22Rv1 (cell line): ENCODE results near the gene TJP2.

Experiments used
- H3K27ac ChIP-seq: fragments of 450-650 bp; 2 replicates; pipeline ENCODE4 v1.5.1; 2017
- ZFX ChIP-seq: fragments of 450-650 bp; IDR thresholded peaks from 2 replicates; pipeline ENCODE4 v1.6.1; 2017; ENCODE audit warnings: antibody characterized with exemption, borderline replicate concordance
- TF ChIP-seq, protein P1 (sequence below): fragments of 450-650 bp; IDR thresholded peaks from 2 replicates; pipeline ENCODE4 v1.5.1; 2017; ENCODE audit warnings: mild to moderate bottlenecking

Gene TJP2

DNA sequence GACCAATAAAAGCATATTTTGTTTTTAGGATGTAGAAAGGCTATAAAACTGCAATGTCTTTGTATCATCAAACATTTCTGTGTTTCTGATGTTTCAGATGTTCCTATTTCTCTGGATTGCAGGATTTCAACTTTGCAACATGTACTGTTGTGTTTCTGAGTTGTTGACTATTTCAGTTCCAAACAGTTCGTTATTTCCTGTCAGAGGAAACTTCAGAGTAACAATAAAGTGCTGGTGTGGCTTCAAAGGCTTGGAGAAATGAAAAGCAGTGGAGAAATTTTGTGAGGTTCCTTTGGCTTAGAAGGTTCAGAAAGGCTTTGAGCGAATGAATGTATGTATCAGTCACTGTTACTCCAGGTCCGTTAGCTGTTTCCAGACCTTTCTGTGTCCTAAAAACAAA lies 17.2 kb downstream of the TJP2 start:
- no peak for TF ChIP-seq ZFX

DNA sequence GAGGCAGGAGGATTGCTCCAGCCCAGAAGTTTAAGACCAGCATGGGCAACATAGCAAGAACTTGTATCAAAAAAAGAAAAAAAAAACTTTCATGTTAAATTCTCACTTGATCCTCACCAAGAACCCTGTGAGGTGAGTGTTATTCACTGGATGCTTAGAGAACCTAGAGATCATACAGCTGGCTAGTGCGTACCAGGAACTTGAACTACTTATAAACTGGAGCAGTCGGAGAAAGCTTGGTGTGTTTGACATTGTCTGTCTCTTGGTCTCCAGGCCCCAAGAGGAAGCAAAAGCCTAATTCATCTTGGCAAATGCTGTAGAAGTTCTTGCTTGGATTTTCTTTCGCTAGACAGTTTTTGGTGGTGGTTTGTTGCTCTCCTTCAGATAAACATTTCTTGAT lies 18.1 kb downstream of the TJP2 start:
- TF ChIP-seq, protein P1, sequence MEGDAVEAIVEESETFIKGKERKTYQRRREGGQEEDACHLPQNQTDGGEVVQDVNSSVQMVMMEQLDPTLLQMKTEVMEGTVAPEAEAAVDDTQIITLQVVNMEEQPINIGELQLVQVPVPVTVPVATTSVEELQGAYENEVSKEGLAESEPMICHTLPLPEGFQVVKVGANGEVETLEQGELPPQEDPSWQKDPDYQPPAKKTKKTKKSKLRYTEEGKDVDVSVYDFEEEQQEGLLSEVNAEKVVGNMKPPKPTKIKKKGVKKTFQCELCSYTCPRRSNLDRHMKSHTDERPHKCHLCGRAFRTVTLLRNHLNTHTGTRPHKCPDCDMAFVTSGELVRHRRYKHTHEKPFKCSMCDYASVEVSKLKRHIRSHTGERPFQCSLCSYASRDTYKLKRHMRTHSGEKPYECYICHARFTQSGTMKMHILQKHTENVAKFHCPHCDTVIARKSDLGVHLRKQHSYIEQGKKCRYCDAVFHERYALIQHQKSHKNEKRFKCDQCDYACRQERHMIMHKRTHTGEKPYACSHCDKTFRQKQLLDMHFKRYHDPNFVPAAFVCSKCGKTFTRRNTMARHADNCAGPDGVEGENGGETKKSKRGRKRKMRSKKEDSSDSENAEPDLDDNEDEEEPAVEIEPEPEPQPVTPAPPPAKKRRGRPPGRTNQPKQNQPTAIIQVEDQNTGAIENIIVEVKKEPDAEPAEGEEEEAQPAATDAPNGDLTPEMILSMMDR: no peak
- TF ChIP-seq ZFX: no peak
- no peak overlapping the region for H3K27ac ChIP-seq

More for the DNA sequence above, 17.2 kb downstream of the TJP2 start:
- H3K27ac ChIP-seq: no peak overlapping the region

GRCh38 chr9:69193685-69194032 lies 19.6 kb downstream of the TJP2 start:
- H3K27ac ChIP-seq: no peak overlapping the region
- TF ChIP-seq, protein P1: no peak
- no peak for TF ChIP-seq ZFX

DNA sequence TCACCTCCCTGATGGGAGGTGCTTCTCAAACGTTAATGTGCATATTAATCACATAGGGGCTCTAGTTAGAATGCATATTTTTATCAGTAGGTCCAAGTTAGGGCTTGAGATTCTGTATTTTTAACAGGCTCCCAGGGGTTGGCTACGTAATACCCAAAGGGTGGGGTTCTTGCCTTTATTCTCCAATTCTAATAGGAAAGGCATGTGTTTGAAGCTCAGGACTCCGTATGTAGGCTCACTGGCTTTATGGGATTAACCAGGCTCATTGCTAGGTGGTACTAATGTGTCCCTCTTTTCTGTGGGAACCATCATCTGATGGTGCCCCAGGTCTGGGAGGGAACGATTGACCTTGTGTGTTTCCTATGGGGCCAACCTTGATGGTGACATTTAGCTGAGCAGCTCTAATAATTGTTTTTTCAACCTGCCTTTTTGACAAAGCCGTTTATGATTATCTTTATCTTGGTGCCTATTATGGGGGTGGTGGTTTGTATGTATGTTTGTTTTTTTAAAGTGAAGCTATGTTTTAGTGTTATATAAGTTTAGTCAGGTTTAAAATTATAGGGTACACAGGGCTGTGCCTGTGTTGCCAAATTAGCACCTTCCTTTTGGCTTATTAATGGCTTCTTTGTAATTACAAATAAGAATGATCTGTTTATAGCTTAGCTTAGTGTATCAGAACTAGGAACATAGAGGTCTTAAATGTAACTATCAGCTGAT lies 20.8 kb downstream of the TJP2 start:
- no peak overlapping the region for H3K27ac ChIP-seq
- TF ChIP-seq, protein P1: no peak
- TF ChIP-seq ZFX: no peak

- H3K27ac ChIP-seq: no peak overlapping the region
- no peak for TF ChIP-seq ZFX
- TF ChIP-seq, protein P1: no peak
Measured at GRCh38 chr9:69195668-69196067, 21.6 kb downstream of the TJP2 start.

- TF ChIP-seq, protein P1: no peak
- no peak overlapping the region for H3K27ac ChIP-seq
Measured at GRCh38 chr9:69197687-69198086, 23.6 kb downstream of the TJP2 start.

- TF ChIP-seq, protein P1: no peak
- no peak for TF ChIP-seq ZFX
- no peak overlapping the region for H3K27ac ChIP-seq
Measured at GRCh38 chr9:69198521-69199220, 24.6 kb downstream of the TJP2 start.
